ENCODE data around the gene COL17A1.

The COL17A1 gene

DNA sequence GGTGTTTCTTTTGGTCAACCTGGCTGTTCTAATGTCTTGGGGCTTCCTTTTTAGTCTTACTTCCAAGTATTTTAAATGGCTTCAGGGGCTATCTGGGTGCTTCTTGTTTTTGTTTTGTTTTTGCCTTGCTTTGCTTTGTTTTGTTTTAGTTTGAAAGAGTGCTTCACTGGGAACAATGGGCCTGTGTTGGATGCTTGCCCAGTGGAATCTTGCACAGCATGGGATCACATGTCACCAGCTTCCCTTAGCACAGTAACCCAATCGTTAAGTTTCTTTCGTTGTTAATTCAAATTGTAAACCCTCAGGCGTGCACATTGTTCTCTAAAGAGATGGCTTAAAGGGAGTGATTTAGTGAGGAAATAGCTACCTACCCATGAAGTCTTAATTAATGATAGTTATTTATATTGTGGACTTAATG, 8.9 kb downstream of the COL17A1 start:
- TF ChIP-seq, protein P1, sequence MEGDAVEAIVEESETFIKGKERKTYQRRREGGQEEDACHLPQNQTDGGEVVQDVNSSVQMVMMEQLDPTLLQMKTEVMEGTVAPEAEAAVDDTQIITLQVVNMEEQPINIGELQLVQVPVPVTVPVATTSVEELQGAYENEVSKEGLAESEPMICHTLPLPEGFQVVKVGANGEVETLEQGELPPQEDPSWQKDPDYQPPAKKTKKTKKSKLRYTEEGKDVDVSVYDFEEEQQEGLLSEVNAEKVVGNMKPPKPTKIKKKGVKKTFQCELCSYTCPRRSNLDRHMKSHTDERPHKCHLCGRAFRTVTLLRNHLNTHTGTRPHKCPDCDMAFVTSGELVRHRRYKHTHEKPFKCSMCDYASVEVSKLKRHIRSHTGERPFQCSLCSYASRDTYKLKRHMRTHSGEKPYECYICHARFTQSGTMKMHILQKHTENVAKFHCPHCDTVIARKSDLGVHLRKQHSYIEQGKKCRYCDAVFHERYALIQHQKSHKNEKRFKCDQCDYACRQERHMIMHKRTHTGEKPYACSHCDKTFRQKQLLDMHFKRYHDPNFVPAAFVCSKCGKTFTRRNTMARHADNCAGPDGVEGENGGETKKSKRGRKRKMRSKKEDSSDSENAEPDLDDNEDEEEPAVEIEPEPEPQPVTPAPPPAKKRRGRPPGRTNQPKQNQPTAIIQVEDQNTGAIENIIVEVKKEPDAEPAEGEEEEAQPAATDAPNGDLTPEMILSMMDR (conservative IDR thresholded peaks at IDR 0.05; ENCODE audit: control insufficient read depth, insufficient read depth, low read depth, low read length): no peak
- peak; percentile 21 for DNase-seq (ENCODE audit: low read depth)
- H3K4me3 ChIP-seq (ENCODE audit: control insufficient read depth, low read depth, low read length): no peak overlapping the region

DNA sequence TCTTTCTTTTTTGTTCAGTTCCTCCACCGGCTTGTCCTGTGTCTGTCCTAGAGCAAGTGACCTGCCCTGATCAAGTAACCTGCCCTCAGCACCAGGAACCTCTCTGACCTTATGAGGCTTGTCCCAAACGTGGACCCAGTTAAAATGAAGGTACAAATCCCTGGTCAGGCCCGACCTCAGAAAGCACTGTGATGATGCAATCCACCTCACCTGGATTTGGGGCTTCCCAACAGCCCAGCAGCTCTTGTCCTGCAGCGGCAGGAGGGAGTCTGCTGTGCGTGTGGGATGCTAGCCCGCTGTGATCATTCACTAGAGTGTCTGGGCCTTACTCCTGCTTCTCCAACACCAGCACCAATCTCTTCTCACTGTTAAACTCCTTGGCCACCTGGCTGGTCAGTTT, 11.2 kb downstream of the COL17A1 start:
- H3K4me3 ChIP-seq (ENCODE audit: control insufficient read depth, low read depth, low read length): no peak overlapping the region
- DNase-seq (ENCODE audit: low read depth): no peak
- TF ChIP-seq, protein P1 (conservative IDR thresholded peaks at IDR 0.05; ENCODE audit: control insufficient read depth, insufficient read depth, low read depth, low read length): no peak

DNA sequence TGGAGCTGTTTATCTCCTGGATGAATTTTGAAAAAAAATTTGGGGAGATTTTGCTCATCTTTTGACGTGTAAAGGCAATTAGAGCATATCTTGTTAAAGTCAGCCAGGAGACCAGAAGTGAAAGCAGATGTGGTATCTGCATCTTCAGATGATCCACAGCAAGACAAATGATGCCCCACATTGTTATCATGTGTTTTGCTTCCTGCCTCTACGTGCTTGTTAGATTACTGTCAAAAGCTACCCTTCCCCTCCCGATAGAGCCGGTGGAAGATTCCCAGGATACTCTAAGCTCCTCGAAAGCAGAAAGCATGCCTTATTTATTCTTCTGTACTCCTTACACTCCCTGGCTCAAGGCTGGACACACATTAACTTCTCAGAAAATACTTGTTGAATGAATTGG, 12.9 kb downstream of the COL17A1 start:
- H3K4me3 ChIP-seq (ENCODE audit: control insufficient read depth, low read depth, low read length): no peak overlapping the region
- DNase-seq (ENCODE audit: low read depth): peak; percentile 19
- TF ChIP-seq, protein P1 (conservative IDR thresholded peaks at IDR 0.05; ENCODE audit: control insufficient read depth, insufficient read depth, low read depth, low read length): no peak

DNA sequence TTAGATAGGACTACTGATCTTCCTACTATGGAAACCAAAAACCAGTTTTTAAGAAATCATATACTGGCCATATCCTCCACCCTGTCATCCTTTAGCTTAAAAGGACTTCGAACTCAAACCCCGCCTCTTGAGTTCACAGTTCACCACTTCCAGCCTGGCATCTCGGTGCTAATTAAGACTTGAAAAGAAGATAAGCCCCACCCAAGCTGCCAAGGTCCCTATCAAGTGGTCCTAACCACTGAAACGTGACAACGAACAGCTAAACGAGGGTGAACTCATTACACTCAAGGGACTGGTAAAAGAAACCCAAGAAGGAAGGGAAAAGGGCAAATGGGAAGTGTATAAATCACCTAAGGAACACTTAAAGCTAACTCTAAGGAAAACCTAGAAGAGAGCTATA, 16.1 kb downstream of the COL17A1 start:
- TF ChIP-seq, protein P1 (conservative IDR thresholded peaks at IDR 0.05; ENCODE audit: control insufficient read depth, insufficient read depth, low read depth, low read length): no peak
- H3K4me3 ChIP-seq (ENCODE audit: control insufficient read depth, low read depth, low read length): no peak overlapping the region
- no peak for DNase-seq (ENCODE audit: low read depth)

DNA sequence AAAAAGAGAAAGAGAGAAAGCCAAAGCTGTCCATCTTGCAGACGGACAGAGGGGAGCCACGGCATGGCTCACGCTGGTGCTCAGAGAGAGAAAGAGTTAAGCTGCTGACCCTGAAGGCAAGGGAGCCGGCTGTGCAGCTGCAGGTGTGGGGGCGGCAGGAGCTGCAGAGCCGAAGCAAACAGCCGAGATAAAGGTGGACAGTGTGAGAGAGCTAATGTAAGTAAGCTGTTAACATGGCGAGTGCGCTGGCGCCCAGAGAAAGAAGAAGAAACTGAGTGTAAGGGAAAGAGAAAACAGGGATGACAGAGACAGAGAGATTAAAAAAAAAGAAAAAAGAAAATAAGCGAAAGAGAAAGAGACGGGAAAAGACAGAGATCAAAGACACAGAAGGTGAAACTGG, 18.2 kb downstream of the COL17A1 start:
- TF ChIP-seq, protein P1 (conservative IDR thresholded peaks at IDR 0.05; ENCODE audit: control insufficient read depth, insufficient read depth, low read depth, low read length): no peak
- DNase-seq (ENCODE audit: low read depth): no peak
- no peak overlapping the region for H3K4me3 ChIP-seq (ENCODE audit: control insufficient read depth, low read depth, low read length)

DNA sequence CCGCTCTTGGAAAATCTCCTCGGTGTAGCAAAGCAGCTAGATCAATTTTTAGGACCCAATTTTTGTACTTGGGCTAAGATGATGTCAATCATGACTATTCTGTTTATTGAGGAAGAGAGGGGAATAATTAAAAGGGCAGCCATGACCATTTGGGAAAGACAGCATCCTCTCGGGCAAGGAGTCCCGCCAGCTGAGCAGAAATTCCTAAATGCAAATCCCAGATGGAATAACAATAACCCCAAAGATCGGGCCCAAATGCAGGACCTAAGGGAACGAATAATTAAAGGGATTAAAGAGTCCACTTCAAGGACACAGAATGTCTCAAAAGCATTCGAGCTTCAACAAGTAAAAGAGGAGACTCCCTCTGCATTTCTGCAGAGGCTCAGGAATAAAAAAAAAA, 18.7 kb downstream of the COL17A1 start:
- TF ChIP-seq, protein P1 (conservative IDR thresholded peaks at IDR 0.05; ENCODE audit: control insufficient read depth, insufficient read depth, low read depth, low read length): no peak
- no peak overlapping the region for H3K4me3 ChIP-seq (ENCODE audit: control insufficient read depth, low read depth, low read length)
- DNase-seq (ENCODE audit: low read depth): no peak

DNA sequence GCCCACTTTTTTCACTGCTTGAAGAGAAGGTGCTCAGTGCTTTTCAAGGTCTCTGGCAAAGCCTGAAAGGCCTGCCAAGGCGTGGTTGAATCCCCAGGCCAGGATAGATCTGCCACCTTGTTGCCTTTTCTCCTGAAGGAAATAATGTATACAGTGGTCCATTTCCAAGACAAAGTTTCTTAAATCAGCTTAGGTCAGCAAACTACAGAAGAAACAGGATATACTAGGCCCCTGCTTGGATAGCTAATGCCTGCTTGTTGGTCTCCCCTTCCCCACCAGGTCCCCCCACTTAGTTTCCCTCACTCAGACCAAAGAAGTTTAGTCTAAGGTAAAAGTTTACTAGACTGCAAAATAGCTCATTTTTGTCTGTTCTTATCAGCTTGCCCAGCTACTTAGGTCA, 19.9 kb downstream of the COL17A1 start:
- no peak overlapping the region for H3K4me3 ChIP-seq (ENCODE audit: control insufficient read depth, low read depth, low read length)
- TF ChIP-seq, protein P1 (conservative IDR thresholded peaks at IDR 0.05; ENCODE audit: control insufficient read depth, insufficient read depth, low read depth, low read length): no peak
- DNase-seq (ENCODE audit: low read depth): no peak

All from fibroblast of mammary gland (primary cell).